Epithelial cell of proximal tubule (primary cell): ENCODE measurements around the gene MYO3A. TPM values are rescaled to one million over a fixed set of nuclear protein-coding genes. Genes with fewer than 3 reads are reported as not detected.

ENCODE experiments used
- DNase-seq: peaks from one replicate; pipeline ENCODE4 v3.0.0-alpha.2; 2011; ENCODE audit warnings: low read depth
- H3K4me3 ChIP-seq: 2 replicates; pipeline ENCODE4 v1.5.1; 2011; ENCODE audit warnings: low read depth, mild to moderate bottlenecking, low read length
- CTCF ChIP-seq: conservative IDR thresholded peaks from 2 replicates; pipeline ENCODE4 v1.5.1; 2012; ENCODE audit warnings: low read depth, mild to moderate bottlenecking, low read length
- total RNA-seq: library from RNA; depleted of rRNA; stranded (reverse); fragments of >200 nt; gene quantifications from 2 replicates; pipeline ENCODE4 v1.2.3, GENCODE V29; 2015

The MYO3A gene
- total RNA-seq, 1 donor from 2014 or later, result 5.0 TPM

- no peak for DNase-seq
- H3K4me3 ChIP-seq, result no peak overlapping the region
- no peak for TF ChIP-seq CTCF
Observed at GRCh38 chr10:26015092-26015491, 81.1 kb downstream of the MYO3A start.

DNA sequence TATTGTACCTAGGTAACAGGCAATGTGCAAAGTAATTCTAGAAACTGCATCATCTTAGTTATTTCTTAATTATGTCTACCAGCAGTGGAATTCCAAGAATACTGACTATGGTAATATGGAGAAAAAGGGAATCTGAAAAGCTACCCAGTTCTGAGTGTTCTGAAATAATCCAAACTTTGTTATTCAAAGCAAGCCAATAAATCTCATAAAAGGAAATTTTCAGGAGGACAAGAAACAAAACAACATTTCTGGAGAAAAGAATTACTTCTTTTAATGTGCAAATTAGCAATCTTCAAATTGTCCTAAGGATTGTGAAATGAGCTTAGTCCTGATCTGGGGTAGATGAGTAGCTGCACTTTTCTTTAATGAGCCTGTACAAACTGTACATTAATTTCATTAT lies 88.8 kb downstream of the MYO3A start:
- no peak for DNase-seq
- H3K4me3 ChIP-seq, result no peak overlapping the region
- no peak for TF ChIP-seq CTCF

- TF ChIP-seq CTCF, result no peak
- no peak overlapping the region for H3K4me3 ChIP-seq
- no peak for DNase-seq
Observed at GRCh38 chr10:26024303-26024702, 90.3 kb downstream of the MYO3A start.

GRCh38 chr10:26025523-26025922 lies 91.5 kb downstream of the MYO3A start:
- no peak for DNase-seq
- no peak overlapping the region for H3K4me3 ChIP-seq
- no peak for TF ChIP-seq CTCF

- no peak for TF ChIP-seq CTCF
- H3K4me3 ChIP-seq, result no peak overlapping the region
- DNase-seq, result no peak
Observed at GRCh38 chr10:26029858-26030257, 95.8 kb downstream of the MYO3A start.

DNA sequence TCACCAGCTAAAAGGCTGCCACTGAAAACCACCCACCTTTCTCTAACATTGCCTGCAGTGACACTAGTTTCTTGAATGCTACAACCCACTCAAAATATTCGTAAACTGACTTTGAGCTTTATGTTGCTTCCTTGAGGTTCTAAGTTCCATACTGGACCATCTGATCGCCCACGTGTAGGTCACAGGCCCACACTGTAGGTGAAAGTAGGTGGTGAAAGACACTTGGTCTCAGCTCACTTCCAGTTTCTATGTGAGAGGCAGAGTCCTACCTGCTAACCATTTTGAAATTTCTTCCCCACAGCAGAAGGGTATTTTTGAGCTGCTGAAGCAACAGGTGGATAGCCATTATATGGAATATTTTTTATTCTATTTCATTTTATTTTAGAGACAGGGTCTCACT lies 97.3 kb downstream of the MYO3A start:
- DNase-seq, result no peak
- H3K4me3 ChIP-seq, result no peak overlapping the region
- no peak for TF ChIP-seq CTCF

GRCh38 chr10:26043469-26043868 lies 109.4 kb downstream of the MYO3A start:
- DNase-seq, result no peak
- H3K4me3 ChIP-seq, result no peak overlapping the region
- TF ChIP-seq CTCF, result no peak
